K562 (cell line): Measurements from ENCODE around the gene ERP29. TPM values are rescaled to one million over a fixed set of nuclear protein-coding genes. Genes with fewer than 3 reads are reported as not detected.

Source experiments
- ATF6 ChIP-seq: sonication (generic); formaldehyde crosslinking; IDR thresholded peaks from 2 replicates; pipeline ENCODE4 v1.4.0; 2020; ENCODE audit warnings: mild to moderate bottlenecking, missing genetic modification reagents
- DACH1 ChIP-seq: fragments of 450-650 bp; IDR thresholded peaks from 2 replicates; pipeline ENCODE4 v1.6.1; 2018; ENCODE audit not compliant: partially characterized antibody
- ELK3 ChIP-seq: fragments of 450-650 bp; formaldehyde crosslinking; IDR thresholded peaks from 2 replicates; pipeline ENCODE4 v1.4.0; 2020; ENCODE audit warnings: mild to moderate bottlenecking
- FIP1L1 ChIP-seq: fragments of 200-400 bp; formaldehyde crosslinking; IDR thresholded peaks from 2 replicates; pipeline ENCODE4 v1.6.1; 2018; ENCODE audit warnings: mild to moderate bottlenecking, low read depth, low read length; ENCODE audit not compliant: poor library complexity, severe bottlenecking
- FOS ChIP-seq: IDR thresholded peaks from 3 replicates; pipeline ENCODE4 v1.6.1; 2011; ENCODE audit not compliant: insufficient read length; ENCODE audit errors: extremely low read depth
- GTF2A2 ChIP-seq: IDR thresholded peaks from 2 replicates; pipeline ENCODE4 v1.6.1; 2016; ENCODE audit warnings: mild to moderate bottlenecking, missing genetic modification characterization, missing compliant biosample characterization
- MAX ChIP-seq: sonication (generic); formaldehyde crosslinking; IDR thresholded peaks from 2 replicates; pipeline ENCODE4 v1.9.0; 2022; ENCODE audit warnings: mild to moderate bottlenecking, missing genetic modification reagents
- POU5F1 ChIP-seq: fragments of 150-350 bp; IDR thresholded peaks from 2 replicates; pipeline ENCODE4 v1.6.1; 2014; ENCODE audit warnings: borderline replicate concordance, low read length, low read depth, mild to moderate bottlenecking; ENCODE audit not compliant: partially characterized antibody
- PURB ChIP-seq: sonication (generic); formaldehyde crosslinking; IDR thresholded peaks from 2 replicates; pipeline ENCODE4 v1.9.0; 2021; ENCODE audit warnings: low read depth, mild to moderate bottlenecking, missing genetic modification reagents
- RFX7 ChIP-seq: fragments of 250-450 bp; sonication (Bioruptor Pico); IDR thresholded peaks from 2 replicates; pipeline ENCODE4 v1.5.1; 2021; ENCODE audit warnings: mild to moderate bottlenecking
- SRF ChIP-seq, 2 experiments: fragments of 250-450, 450-650 bp in 1 of 2; sonication (Bioruptor Pico) in 1 of 2; sonication (generic) in 1 of 2; formaldehyde crosslinking; IDR thresholded peaks; 2 replicates each; pipeline versions ENCODE4 v1.5.0 to v1.5.1; 2020 to 2022; ENCODE audit warnings: mild to moderate bottlenecking in 1 of 2, missing genetic modification reagents in 1 of 2
- TAF7 ChIP-seq: fragments of 450-650 bp; IDR thresholded peaks from 2 replicates; pipeline ENCODE4 v1.6.1; 2016; ENCODE audit warnings: missing genetic modification characterization, missing compliant biosample characterization
- TBL1XR1 ChIP-seq, 2 experiments: IDR thresholded peaks; 2 replicates each; pipeline ENCODE4 v1.6.1; 2012; ENCODE audit warnings: improper control_type of control experiment in 2 of 2, low read length in 2 of 2, mild to moderate bottlenecking in 1 of 2
- TCF3 ChIP-seq: sonication (generic); formaldehyde crosslinking; IDR thresholded peaks from 2 replicates; pipeline ENCODE4 v1.4.0; 2020; ENCODE audit warnings: mild to moderate bottlenecking, missing genetic modification reagents
- TEAD4 ChIP-seq, 2 experiments: sonication (generic) in 1 of 2; formaldehyde crosslinking in 1 of 2; IDR thresholded peaks; 2 replicates each; pipeline versions ENCODE4 v1.6.1 to v1.8.0; 2012 to 2022; ENCODE audit warnings: borderline replicate concordance in 1 of 2, inconsistent platforms in 1 of 2, low read length in 1 of 2, mild to moderate bottlenecking in 1 of 2, missing genetic modification reagents in 1 of 2
- THAP12 ChIP-seq: fragments of 250-450 bp; sonication (Bioruptor Pico); IDR thresholded peaks from 2 replicates; pipeline ENCODE4 v1.9.0; 2021; ENCODE audit warnings: mild to moderate bottlenecking, inconsistent platforms
- THAP7 ChIP-seq: fragments of 250-450 bp; sonication (Bioruptor Pico); IDR thresholded peaks from 2 replicates; pipeline ENCODE4 v1.5.0; 2021
- ZBED1 ChIP-seq: IDR thresholded peaks from 2 replicates; pipeline ENCODE4 v1.6.1; 2014
- ZNF133 ChIP-seq: fragments of 250-450 bp; sonication (Bioruptor Pico); IDR thresholded peaks from 2 replicates; pipeline ENCODE4 v1.4.0; 2020; ENCODE audit warnings: mild to moderate bottlenecking
- ZNF76 ChIP-seq: fragments of 250-450 bp; sonication (Bioruptor Pico); IDR thresholded peaks from 2 replicates; pipeline ENCODE4 v1.4.0; 2020; ENCODE audit warnings: mild to moderate bottlenecking, moderate library complexity, borderline replicate concordance
- ZNF785 ChIP-seq: fragments of 250-450 bp; sonication (Bioruptor Pico); IDR thresholded peaks from 2 replicates; pipeline ENCODE4 v1.4.0; 2020; ENCODE audit warnings: mild to moderate bottlenecking
- ZSCAN29 ChIP-seq: fragments of 450-650 bp; IDR thresholded peaks from 2 replicates; pipeline ENCODE4 v1.6.1; 2017
- polyA plus RNA-seq, 8 experiments: library from polyadenylated mRNA; depleted of rRNA in 4 of 8; stranded (reverse) in 5 of 8; unstranded in 3 of 8; fragments of >200 nt; fragmentation: Nextera tagmentation in 2 of 8; fragmentation: Illumina TruSeq in 1 of 8; extraction: Ambion mirVana in 2 of 8; extraction: Trizol in 1 of 8; gene quantifications; 2 replicates each; pipeline versions ENCODE4 v1.2.1 to v1.2.3, GENCODE V29; 2011 to 2014; ENCODE audit warnings: inconsistent platforms in 1 of 8, missing spikeins in 1 of 8
- total RNA-seq, 7 experiments: library from RNA; depleted of rRNA in 6 of 7; stranded (reverse); fragments of >200 nt in 6 of 7; fragmentation: Illumina TruSeq in 2 of 7; extraction: Trizol in 2 of 7; gene quantifications; 2 replicates each; pipeline versions ENCODE4 v1.2.1 to v1.2.3, GENCODE V29; 2011 to 2021; ENCODE audit warnings: low replicate concordance in 1 of 7

ERP29 gene
- total and polyA plus RNA-seq, 9 of the 15 experiments (the other 6 are each of a cell fraction or from before 2014, with no cell fraction given) = 42.4 to 146 (median 111) TPM

- TF ChIP-seq THAP12 (CRISPR knock-in tag) (no peak), PURB (CRISPR knock-in tag) (no peak), ELK3 (CRISPR knock-in tag) (no peak), ZNF785 (CRISPR knock-in tag) (no peak), ZBED1 (no peak), TAF7 (tag) (no peak; the same call in 1 of the 2 replicates), TBL1XR1 (IDR thresholded peaks at IDR 0.05; ENCODE audit: low read length in 2 of 2) (no peak), ZSCAN29 (no peak), TCF3 (CRISPR knock-in tag) (peak; percentile 41), RFX7 (CRISPR knock-in tag) (no peak), ATF6 (CRISPR knock-in tag) (no peak; the same call in 1 of the 2 replicates), POU5F1 (no peak), THAP7 (CRISPR knock-in tag) (no peak), MAX (no peak), SRF (CRISPR knock-in tag; IDR thresholded peaks at IDR 0.05) (peak in 1 of 2 experiments; percentile 54; a peak in 2 of 4 replicates), DACH1 (no peak), ZNF133 (CRISPR knock-in tag) (no peak), FIP1L1 (no peak), GTF2A2 (tag) (no peak), TEAD4 (IDR thresholded peaks at IDR 0.05; ENCODE audit: low read length) (peak; percentile 4; the same call in 1 of the 2 replicates), TEAD4 (CRISPR knock-in tag; IDR thresholded peaks at IDR 0.05; ENCODE audit: borderline replicate concordance) (no peak), ZNF76 (0 out of 2 replicates have a peak, but pooled peaks have one; percentile 51), FOS (no peak)
These were observed 576 bp downstream of the ERP29 start (continued) for GRCh38 chr12:112013601-112014402.
